Ovary (tissue), 9 donors: ENCODE data around the gene CPED1. TPM values are rescaled to one million over a fixed set of nuclear protein-coding genes. Genes with fewer than 3 reads are reported as not detected.

Source experiments
- DNase-seq, 5 donors: peaks; one replicate each; pipeline ENCODE4 v3.0.0-alpha.2; 2019 to 2020
- H3K27ac ChIP-seq, 2 donors: fragments of 200-600 bp; one replicate each; pipeline versions ENCODE4 v1.5.1 to v1.8.0; 2019 to 2022
- H3K27me3 ChIP-seq: fragments of 200-600 bp; one replicate; pipeline ENCODE4 v1.8.0; 2022
- H3K36me3 ChIP-seq: fragments of 200-600 bp; sonication (generic); one replicate; pipeline ENCODE4 v1.5.1; 2019
- H3K4me1 ChIP-seq: one replicate; pipeline ENCODE4 v1.8.1; 2013; ENCODE audit warnings: mild to moderate bottlenecking, moderate library complexity; ENCODE audit not compliant: insufficient read depth
- H3K4me3 ChIP-seq: fragments of 200-600 bp; sonication (generic); one replicate; pipeline ENCODE4 v1.5.1; 2017
- H3K9me3 ChIP-seq, 2 donors: fragments of 200-600 bp in 1 of 2; sonication (generic) in 1 of 2; one replicate each; pipeline versions ENCODE4 v1.5.1 to v1.8.1; 2013 to 2019; ENCODE audit warnings: mild to moderate bottlenecking in 1 of 2, moderate library complexity in 1 of 2
- CTCF ChIP-seq, 3 donors: fragments of 450-650 bp in 2 of 3; fragments of 200-600 bp in 1 of 3; IDR thresholded peaks; one replicate each; pipeline versions ENCODE4 v1.5.1 to v1.8.0; 2016 to 2022; ENCODE audit warnings: antibody characterized with exemption in 3 of 3, mild to moderate bottlenecking in 1 of 3
- EP300 ChIP-seq: sonication (generic); formaldehyde crosslinking; IDR thresholded peaks from one replicate; pipeline ENCODE4 v1.6.1; 2017; ENCODE audit warnings: antibody characterized with exemption
- POLR2A ChIP-seq: fragments of 450-650 bp; IDR thresholded peaks from one replicate; pipeline ENCODE4 v1.6.1; 2017; ENCODE audit warnings: antibody characterized with exemption, mild to moderate bottlenecking, moderate library complexity
- WGBS, 3 donors: extraction: QIAGEN DNeasy Blood & Tissue Kit in 1 of 3; methylation state at CpG; one replicate each; pipeline versions ENCODE4 v1.1.5 to v1.1.7; 2013 to 2017; 5-methylcytosine and 5-hydroxymethylcytosine counted together
- intact Hi-C, 4 donors: fragments of 100-400 bp; cut with DNase I; formaldehyde crosslinking; loops; one replicate each; pipeline versions ENCODE4 v1.11.0 to v1.15.1; 2022 to 2023
- polyA plus RNA-seq, 2 donors: library from polyadenylated mRNA; stranded (reverse); fragments of 200-250 nt in 1 of 2; fragments of 350-450 nt in 1 of 2; fragmentation: Illumina TruSeq in 1 of 2; extraction: RNeasy Lipid Tissue Mini Kit (QIAGEN cat#74804) in 1 of 2; gene quantifications; one replicate each; pipeline ENCODE4 v1.2.3, GENCODE V29; 2013 to 2014
- total RNA-seq, 7 donors: library from RNA; depleted of rRNA in 2 of 7; stranded (reverse); fragments of >200 nt in 2 of 7; fragmentation: NEBNext Ultra II Directional in 3 of 7; extraction: Animal tissue kit (Norgen Biotek cat#: 25700) in 3 of 7; gene quantifications; one replicate each; pipeline versions ENCODE4 v1.1.0 to v1.2.4, GENCODE V29; 2016 to 2023
- donor health status: DM: no; HTN: no; CAD: no; lungs with moderate emphysema.
- donor health status: DM: no; HTN: no; CAD: no.
- donor health status: Bipolar disorder and iron deficiency.
- donor health status: DM: yes; HTN: yes; CAD: no.
- donor health status: DM: no; HTN: no; CAD: no.
- donor health status: DM: yes; HTN: yes; CAD: no.

The CPED1 gene
- total and polyA plus RNA-seq, 9 donors: 42.1 to 127 (median 88.8) TPM

DNA sequence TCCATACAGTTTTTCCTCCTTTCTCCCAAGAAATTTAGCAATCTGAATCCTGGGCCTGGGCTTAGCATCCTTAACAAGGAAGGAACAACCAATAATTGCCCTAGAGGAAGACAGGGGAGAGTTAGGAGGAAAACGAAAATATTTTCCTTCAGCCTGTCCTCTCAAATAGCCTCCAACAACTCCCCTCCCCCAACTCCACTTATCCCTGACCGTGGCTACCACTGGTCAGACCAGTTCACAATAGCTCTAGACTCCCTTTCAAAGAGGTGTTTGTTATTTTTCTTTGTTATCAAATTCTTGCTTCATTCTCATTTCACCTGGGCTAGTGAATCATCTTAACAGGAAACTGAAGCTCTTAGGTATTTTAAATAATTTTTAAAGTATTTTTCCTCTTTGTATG, 114.1 kb downstream of the CPED1 start:
- WGBS, 3 donors: 71 to 81% (median 74%) methylated on average over 2 of the region's 2 CpGs
- no peaks in the 10 kb centered on the region for H3K9me3 ChIP-seq
- no peak overlapping the region for H3K27ac ChIP-seq
- DNase-seq: no peak
- H3K4me1 ChIP-seq: no peaks in the 10 kb centered on the region
- H3K4me3 ChIP-seq: no peak overlapping the region
- no peak for TF ChIP-seq CTCF (IDR thresholded peaks at IDR 0.05)
- TF ChIP-seq POLR2A: no peak
- no peak for TF ChIP-seq EP300
- H3K27me3 ChIP-seq: no peaks in the 10 kb centered on the region
- H3K36me3 ChIP-seq: no peaks in the 10 kb centered on the region
- intact Hi-C loops: loop anchor here in 1 of 4 donors (5.0 kb wide), 1 partner anchor 115 kb away; the partner anchor contains the start of gene CPED1

GRCh38 chr7:121103086-121103485, 114.6 kb downstream of the CPED1 start:
- 94 to 99% (median 96%) methylated on average over 2 of the region's 2 CpGs for WGBS, 3 donors
- Histone ChIP-seq H3K9me3 (no peaks in the 10 kb centered on the region), H3K36me3 (no peaks in the 10 kb centered on the region), H3K4me3 (no peak overlapping the region), H3K27me3 (no peaks in the 10 kb centered on the region), H3K4me1 (no peaks in the 10 kb centered on the region), H3K27ac (no peak overlapping the region)
- intact Hi-C loops: loop anchor here in 1 of 4 donors (5.0 kb wide), 1 partner anchor 116 kb away; the partner anchor contains the start of gene CPED1
- TF ChIP-seq EP300 (no peak), POLR2A (no peak), CTCF (IDR thresholded peaks at IDR 0.05) (no peak)
- no peak for DNase-seq

DNA sequence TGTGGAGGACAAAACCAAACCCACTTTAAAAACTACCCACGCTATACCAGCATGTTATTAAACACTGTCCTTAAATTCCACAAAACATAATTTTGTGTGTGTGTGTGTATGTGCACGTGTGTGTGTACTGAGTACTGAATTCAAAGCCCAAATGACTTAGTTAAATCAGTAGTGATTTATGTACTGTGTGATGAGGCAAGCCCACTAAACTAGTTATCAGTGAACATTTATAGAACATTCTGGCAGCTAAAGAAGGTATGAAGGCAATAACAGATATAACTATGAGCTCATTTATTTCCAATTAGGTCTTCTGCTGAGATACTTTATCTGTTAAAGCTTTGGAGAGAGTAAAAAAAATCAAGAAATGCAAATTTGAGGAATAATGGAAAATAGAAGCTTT, 115.1 kb downstream of the CPED1 start:
- WGBS, 3 donors: 73 to 75% (median 74%) methylated on average over 2 of the region's 2 CpGs
- intact Hi-C loops: loop anchor here in 1 of 4 donors (5.0 kb wide), 1 partner anchor 116 kb away; the partner anchor contains the start of gene CPED1
- no peaks in the 10 kb centered on the region for H3K4me1 ChIP-seq
- no peaks in the 10 kb centered on the region for H3K36me3 ChIP-seq
- H3K4me3 ChIP-seq: no peak overlapping the region
- TF ChIP-seq CTCF (IDR thresholded peaks at IDR 0.05): no peak
- TF ChIP-seq EP300: no peak
- TF ChIP-seq POLR2A: no peak
- H3K27me3 ChIP-seq: no peaks in the 10 kb centered on the region
- no peaks in the 10 kb centered on the region for H3K9me3 ChIP-seq
- no peak for DNase-seq
- no peak overlapping the region for H3K27ac ChIP-seq

DNA sequence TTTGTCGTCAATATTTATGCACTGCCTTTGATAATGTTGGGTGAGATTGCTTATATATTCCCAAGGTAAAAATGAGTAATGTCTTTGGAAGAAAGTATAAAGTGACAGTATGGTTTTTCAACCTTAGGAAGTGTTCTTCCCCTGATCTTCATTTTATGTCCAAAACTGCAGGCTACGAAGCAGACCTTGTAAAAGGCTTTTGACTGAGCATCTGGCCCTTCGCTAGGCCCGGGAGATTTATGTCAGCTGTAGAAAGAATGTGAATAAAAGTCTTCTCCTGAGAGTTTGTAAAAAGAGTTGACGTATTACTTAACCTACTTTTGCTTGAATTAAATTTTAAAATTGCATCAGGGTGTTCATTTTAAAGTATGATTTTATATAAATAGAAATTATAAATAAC, 116.8 kb downstream of the CPED1 start:
- intact Hi-C loops: loop anchor here in 1 of 4 donors (5.0 kb wide), 1 partner anchor 298 kb away; no protein-coding TSS in a partner anchor
- TF ChIP-seq CTCF (IDR thresholded peaks at IDR 0.05): no peak
- no peak for TF ChIP-seq POLR2A
- no peak for TF ChIP-seq EP300
- no peak for DNase-seq
- Histone ChIP-seq H3K27ac (no peak overlapping the region), H3K27me3 (no peaks in the 10 kb centered on the region), H3K4me3 (no peak overlapping the region), H3K36me3 (no peaks in the 10 kb centered on the region), H3K4me1 (no peaks in the 10 kb centered on the region), H3K9me3 (no peaks in the 10 kb centered on the region)
- WGBS, 3 donors: 71 to 89% (median 81%) methylated on average over 5 of the region's 5 CpGs
